Measurements from ENCODE around the gene IL18BP. TPM values are rescaled to one million over a fixed set of nuclear protein-coding genes. Genes with fewer than 3 reads are reported as not detected.

IL18BP gene
- total RNA-seq, result 2.8 and 3.8 TPM in 2 replicates

GRCh38 chr11:71998649-71999310, at the start of gene IL18BP:
TSS of gene IL18BP (plus strand) at chr11:71998909. CDS start at chr11:71999985, 1,076 bp downstream.

Other genes starting within 250 kb of the IL18BP start
- not detected in 2 replicates for gene DEFB108B, start 165.7 kb upstream of the IL18BP start, total RNA-seq
- not detected in 2 replicates for gene DEFB131B, start 120.5 kb upstream of the IL18BP start, total RNA-seq
- 6.1 and 13.7 TPM in 2 replicates for gene XNDC1N, start 70.3 kb upstream of the IL18BP start, total RNA-seq
- gene RNF121, start 69.9 kb upstream of the IL18BP start, total RNA-seq, result 38.7 and 42.0 TPM in 2 replicates
- gene NUMA1, start 81.6 kb downstream of the IL18BP start, total RNA-seq, result 184 and 259 TPM in 2 replicates
- 6.4 and 8.1 TPM in 2 replicates for gene LRRC51, start 81.9 kb downstream of the IL18BP start, total RNA-seq
- gene LAMTOR1, start 104.4 kb downstream of the IL18BP start, total RNA-seq, result 97.3 and 114 TPM in 2 replicates
- gene TOMT, start 107.0 kb downstream of the IL18BP start, total RNA-seq, result 0.17 TPM in 1 of 2 replicates, not detected in the other
- 19.2 and 33.0 TPM in 2 replicates for gene ANAPC15, start 113.8 kb downstream of the IL18BP start, total RNA-seq
- gene FOLR3, start 136.8 kb downstream of the IL18BP start, total RNA-seq, result 1.3 and 1.8 TPM in 2 replicates
- 0.33 TPM in 1 of 2 replicates, not detected in the other for gene FOLR1, start 193.2 kb downstream of the IL18BP start, total RNA-seq
- gene FOLR2, start 217.9 kb downstream of the IL18BP start, total RNA-seq, result not detected in 2 replicates
- 52.9 and 112 TPM in 2 replicates for gene INPPL1, start 225.9 kb downstream of the IL18BP start, total RNA-seq
- gene PHOX2A, start 245.3 kb downstream of the IL18BP start, total RNA-seq, result not detected in 2 replicates

Data from smooth muscle cell of trachea (primary cell).